ENCODE results near the gene KLRF2.

The KLRF2 gene

GRCh38 chr12:9888665-9889273 lies 7.5 kb downstream of the KLRF2 start:
- DNase-seq (ENCODE audit: low spot score) = no peak

- DNase-seq (ENCODE audit: low spot score) = no peak
Observed at GRCh38 chr12:9895215-9895971, 14.1 kb downstream of the KLRF2 start.

GRCh38 chr12:9897535-9897934 lies 16.2 kb downstream of the KLRF2 start:
- DNase-seq (ENCODE audit: low spot score) = no peak

GRCh38 chr12:9899209-9899608 lies 17.9 kb downstream of the KLRF2 start:
- DNase-seq (ENCODE audit: low spot score) = no peak

GRCh38 chr12:9900930-9901329 lies 19.6 kb downstream of the KLRF2 start:
- no peak for DNase-seq (ENCODE audit: low spot score)

- no peak for DNase-seq (ENCODE audit: low spot score)
Observed at GRCh38 chr12:9902539-9903228, 21.4 kb downstream of the KLRF2 start.

DNA sequence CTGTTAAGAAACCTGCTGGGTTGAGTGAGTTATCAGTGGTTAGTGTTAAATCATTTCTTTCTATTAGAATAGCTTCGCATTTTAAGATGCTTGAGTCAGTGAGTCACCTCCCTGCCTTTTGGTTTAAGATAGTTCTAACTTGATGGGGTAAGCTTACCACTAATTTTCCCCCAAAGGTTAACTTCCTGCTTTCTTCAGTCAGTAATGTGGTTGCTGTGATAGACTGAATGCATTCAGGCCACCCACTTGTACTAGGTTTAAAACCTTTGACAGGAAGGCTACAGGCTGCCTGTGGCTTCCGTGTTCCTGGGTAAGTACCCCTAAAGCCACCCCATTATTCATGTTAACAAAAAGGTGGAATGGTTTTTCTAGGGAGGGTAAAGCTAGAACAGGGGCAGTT lies 25.6 kb downstream of the KLRF2 start:
- no peak for DNase-seq (ENCODE audit: low spot score)

DNA sequence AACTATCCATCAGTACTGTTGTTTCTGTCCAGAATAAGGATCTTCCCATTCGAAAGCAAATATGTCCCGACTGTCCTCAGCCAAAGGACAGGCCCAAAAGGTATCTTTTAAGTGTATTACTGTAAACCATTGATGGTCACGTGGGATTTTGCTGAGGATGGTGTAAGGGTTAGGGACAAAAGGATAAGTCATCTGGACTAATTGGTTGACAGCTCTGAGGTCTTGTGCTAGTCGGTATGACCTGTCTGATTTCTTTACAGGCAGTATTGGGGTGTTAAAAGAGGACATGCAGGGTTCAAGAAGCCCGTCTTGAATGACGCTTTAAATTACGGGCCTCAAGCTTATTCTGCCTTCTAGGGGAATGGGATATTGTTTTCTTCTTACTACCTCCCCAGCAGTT lies 26.5 kb downstream of the KLRF2 start:
- DNase-seq (ENCODE audit: low spot score) = no peak

GRCh38 chr12:9908350-9908749 lies 27.1 kb downstream of the KLRF2 start:
- DNase-seq (ENCODE audit: low spot score) = no peak

DNA sequence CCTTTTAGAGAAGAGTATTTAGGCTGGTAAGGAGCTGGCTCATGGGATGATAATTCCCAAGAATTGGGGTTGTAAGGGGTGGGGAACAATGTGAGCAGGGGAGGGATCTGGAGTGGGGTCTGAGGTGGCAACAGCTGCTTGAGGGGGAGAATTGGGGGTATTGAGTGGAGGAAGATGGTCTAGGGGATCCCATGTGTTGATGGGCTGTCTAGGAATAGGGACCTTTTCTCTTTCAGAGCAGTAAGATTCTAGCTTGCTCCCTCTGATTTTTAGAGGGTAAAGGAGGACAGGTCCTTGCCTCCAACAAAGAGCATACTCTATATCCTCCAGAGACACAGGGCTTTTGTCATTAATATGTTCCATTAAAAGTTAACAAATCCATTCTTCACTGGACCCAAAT lies 28.4 kb downstream of the KLRF2 start:
- no peak for DNase-seq (ENCODE audit: low spot score)

DNA sequence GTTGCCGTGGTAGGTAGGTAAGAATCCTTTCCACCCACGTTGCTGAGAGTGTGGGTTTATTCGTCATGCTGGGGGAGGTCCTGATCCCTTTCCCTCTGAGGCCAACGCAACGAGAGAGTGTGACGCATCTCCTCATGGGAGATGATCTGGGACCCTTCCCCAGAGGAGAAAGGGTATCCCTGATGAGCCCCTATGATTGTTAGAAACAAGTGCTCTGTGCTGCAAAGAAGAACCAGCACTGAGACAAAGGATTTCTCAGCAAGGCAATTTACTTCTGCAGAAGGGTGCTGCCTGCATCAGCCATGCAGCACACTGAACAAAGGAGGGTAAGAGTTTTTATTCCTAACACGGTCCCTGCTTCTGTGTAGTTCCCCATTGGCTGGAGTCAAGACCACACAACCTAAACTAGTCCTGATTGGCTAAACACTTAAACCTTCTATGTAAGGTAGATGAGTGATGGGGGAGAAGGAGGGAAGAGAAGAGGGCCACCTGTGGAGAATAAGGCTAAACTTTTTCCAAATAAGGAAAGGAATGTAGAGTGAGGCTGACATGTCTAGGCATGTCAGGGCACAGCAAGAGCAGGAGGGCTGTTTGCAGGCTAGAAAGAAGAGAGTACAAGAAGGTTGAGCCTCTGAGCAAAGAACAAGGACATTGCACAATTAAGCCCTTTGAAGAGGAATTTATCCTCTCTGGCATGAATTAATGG lies 29.6 kb downstream of the KLRF2 start:
- DNase-seq (ENCODE audit: low spot score) = no peak

GRCh38 chr12:9911708-9912107 lies 30.4 kb downstream of the KLRF2 start:
- DNase-seq (ENCODE audit: low spot score) = no peak

DNA sequence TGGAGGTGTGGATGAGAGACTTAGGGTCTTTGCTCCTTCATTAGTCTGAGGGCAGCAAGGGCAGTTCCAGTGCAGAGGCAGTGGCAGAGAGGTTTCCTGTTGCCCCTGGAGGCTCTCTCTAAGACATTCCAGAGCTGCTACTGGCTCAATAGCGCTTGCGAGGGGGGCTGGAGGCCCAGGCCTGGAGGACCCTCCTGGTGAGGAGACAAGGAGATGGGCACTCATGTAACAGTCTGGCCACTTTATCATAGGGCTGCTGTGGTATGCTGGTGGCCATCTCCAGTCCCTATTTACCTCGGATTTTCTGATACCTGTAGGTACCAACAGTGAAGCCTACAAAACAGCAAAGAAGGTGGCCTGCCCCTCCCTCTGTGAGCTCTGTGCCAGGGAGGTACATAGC lies 38.2 kb downstream of the KLRF2 start:
- DNase-seq (ENCODE audit: low spot score) = no peak

- no peak for DNase-seq (ENCODE audit: low spot score)
Observed at GRCh38 chr12:9920451-9920850, 39.2 kb downstream of the KLRF2 start.

DNA sequence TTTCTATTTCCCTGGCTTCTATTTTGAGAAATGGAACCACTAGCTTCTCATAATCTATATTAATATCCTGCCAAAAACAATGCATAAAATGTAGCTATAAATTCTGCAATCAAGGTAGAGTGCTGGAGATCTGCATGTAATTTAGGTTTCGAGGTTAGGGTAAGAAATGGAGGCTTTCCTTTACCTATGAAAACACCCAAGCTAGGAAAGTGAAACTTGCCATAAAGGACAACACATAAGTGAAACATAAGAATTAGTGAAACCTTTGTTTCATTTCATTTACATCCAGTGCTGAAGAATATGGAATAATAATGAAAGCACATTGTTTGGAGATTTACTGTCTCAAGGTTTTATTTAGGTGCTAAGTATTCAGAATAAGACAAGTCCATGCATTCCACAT lies 41.1 kb downstream of the KLRF2 start:
- no peak for DNase-seq (ENCODE audit: low spot score)

GRCh38 chr12:9925705-9926393 lies 44.6 kb downstream of the KLRF2 start:
- DNase-seq (ENCODE audit: low spot score) = peak; percentile 63

GRCh38 chr12:9926876-9927275 lies 45.6 kb downstream of the KLRF2 start:
- DNase-seq (ENCODE audit: low spot score) = no peak

GRCh38 chr12:9928607-9929006 lies 47.3 kb downstream of the KLRF2 start:
- DNase-seq (ENCODE audit: low spot score) = no peak

- no peak for DNase-seq (ENCODE audit: low spot score)
Observed at GRCh38 chr12:9931245-9931644, 50.0 kb downstream of the KLRF2 start.

DNA sequence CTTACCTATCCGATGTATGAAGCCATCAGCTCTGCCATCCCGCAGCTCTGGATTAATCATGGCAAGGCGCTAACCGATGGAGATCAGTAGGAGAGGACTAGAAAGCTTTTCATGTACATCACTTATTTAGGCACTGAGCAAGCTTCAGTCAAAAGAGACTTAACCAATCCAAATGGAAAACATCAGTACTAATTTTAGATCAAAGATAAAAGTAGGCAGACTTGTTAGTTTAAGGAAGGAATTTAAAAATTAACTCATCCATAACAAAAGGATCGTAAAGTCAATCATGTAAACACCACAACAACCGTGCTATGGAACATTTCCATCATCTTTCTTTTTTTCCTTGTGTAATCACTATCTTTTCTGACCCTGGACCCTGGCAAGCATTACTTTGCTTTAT lies 51.0 kb downstream of the KLRF2 start, which contains the start of gene CLEC2A:
Gene CLEC2A, minus strand, starts transcription at position 101 of the 400 bp plus-strand sequence. Its CDS starts 41 bp downstream, at position 60.
- no peak for DNase-seq (ENCODE audit: low spot score)

- DNase-seq (ENCODE audit: low spot score) = no peak
Observed at GRCh38 chr12:9933958-9934357, 52.7 kb downstream of the KLRF2 start.

DNA sequence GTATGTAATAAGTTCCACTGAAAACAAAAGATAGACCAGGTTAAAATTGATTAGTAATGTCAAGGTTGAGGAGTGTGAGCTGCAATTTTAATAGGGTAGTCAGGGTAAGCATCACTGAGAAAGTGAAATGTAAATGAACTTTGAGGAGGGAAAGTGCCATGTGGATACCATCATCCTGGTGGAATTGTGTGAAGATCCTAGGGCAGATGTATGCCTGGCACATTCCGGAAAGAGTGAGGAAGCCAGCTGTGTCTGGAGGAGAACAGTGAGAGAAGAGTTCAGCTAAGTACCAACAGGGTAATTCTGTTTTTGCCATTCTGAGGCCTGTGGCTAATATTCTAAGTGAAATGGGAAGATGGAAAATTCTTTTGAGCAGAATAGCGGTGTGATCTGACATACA lies 53.7 kb downstream of the KLRF2 start:
- DNase-seq (ENCODE audit: low spot score) = no peak

Data from pons (tissue), 1 donor.